ENCODE measurements around the gene CCDC157.

DNA sequence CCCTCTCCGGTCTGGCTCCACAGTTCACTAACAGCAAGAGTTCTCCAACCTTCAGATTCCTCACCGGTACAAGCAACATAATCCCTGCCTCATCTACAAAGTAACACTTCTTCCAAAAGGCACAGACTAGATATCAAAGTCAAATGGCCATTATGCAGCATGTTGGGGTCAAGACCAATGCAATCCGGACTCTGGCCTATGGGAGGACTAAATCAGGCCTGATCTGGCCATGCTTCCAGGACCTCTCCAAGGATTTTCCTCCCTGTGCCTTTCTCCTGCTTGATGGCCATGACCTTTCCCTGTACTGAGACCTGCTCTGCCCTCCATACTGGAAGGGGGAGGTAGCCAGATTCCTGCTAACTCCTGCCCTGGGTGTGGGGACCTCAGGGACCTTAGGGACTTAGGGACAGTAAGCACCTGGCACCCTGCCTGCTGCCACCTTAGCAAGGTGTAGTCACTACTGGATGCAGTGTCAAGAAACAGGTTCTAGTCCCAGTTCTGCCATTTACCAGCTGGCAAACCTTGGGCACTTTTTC lies 36.7 kb upstream of the CCDC157 start:
- TF ChIP-seq, protein P1, sequence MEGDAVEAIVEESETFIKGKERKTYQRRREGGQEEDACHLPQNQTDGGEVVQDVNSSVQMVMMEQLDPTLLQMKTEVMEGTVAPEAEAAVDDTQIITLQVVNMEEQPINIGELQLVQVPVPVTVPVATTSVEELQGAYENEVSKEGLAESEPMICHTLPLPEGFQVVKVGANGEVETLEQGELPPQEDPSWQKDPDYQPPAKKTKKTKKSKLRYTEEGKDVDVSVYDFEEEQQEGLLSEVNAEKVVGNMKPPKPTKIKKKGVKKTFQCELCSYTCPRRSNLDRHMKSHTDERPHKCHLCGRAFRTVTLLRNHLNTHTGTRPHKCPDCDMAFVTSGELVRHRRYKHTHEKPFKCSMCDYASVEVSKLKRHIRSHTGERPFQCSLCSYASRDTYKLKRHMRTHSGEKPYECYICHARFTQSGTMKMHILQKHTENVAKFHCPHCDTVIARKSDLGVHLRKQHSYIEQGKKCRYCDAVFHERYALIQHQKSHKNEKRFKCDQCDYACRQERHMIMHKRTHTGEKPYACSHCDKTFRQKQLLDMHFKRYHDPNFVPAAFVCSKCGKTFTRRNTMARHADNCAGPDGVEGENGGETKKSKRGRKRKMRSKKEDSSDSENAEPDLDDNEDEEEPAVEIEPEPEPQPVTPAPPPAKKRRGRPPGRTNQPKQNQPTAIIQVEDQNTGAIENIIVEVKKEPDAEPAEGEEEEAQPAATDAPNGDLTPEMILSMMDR (IDR thresholded peaks at IDR 0.05) = no peak
- no peak for TF ChIP-seq EP300 (IDR thresholded peaks at IDR 0.05)
